ENCODE results near the gene RPL10.
A peak's percentile ranks its signal among the peaks of the same experiment; 100 is the strongest.

The RPL10 gene

GRCh38 chrX:154436983-154437752, 39.0 kb downstream of the RPL10 start, which contains the start of gene GDI1:
Gene GDI1 (plus strand): TSS chrX:154437154. CDS start chrX:154437255, 101 bp downstream.
- H3K36me3 ChIP-seq (ENCODE audit: control insufficient read depth, insufficient read depth, low read length), result peaks cover 6% of the 10 kb centered on the region
- TF ChIP-seq, protein P1, sequence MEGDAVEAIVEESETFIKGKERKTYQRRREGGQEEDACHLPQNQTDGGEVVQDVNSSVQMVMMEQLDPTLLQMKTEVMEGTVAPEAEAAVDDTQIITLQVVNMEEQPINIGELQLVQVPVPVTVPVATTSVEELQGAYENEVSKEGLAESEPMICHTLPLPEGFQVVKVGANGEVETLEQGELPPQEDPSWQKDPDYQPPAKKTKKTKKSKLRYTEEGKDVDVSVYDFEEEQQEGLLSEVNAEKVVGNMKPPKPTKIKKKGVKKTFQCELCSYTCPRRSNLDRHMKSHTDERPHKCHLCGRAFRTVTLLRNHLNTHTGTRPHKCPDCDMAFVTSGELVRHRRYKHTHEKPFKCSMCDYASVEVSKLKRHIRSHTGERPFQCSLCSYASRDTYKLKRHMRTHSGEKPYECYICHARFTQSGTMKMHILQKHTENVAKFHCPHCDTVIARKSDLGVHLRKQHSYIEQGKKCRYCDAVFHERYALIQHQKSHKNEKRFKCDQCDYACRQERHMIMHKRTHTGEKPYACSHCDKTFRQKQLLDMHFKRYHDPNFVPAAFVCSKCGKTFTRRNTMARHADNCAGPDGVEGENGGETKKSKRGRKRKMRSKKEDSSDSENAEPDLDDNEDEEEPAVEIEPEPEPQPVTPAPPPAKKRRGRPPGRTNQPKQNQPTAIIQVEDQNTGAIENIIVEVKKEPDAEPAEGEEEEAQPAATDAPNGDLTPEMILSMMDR (IDR thresholded peaks at IDR 0.05; ENCODE audit: insufficient read depth, low read length, poor library complexity, severe bottlenecking), result no peak
- no peaks in the 10 kb centered on the region for H3K27me3 ChIP-seq (replicated peaks; ENCODE audit: control insufficient read depth, insufficient read depth, low read length)
- H3K4me3 ChIP-seq (replicated peaks; ENCODE audit: low read depth, low read length), result peak within 1 kb of the TSS; percentile 81
- DNase-seq (ENCODE audit: extremely low read depth, insufficient read length), result peak; percentile 75

- Histone ChIP-seq H3K36me3 (ENCODE audit: control insufficient read depth, insufficient read depth, low read length) (peaks cover 1% of the 10 kb centered on the region), H3K4me3 (replicated peaks; ENCODE audit: low read depth, low read length) (peak overlapping the region; percentile 81), H3K27me3 (replicated peaks; ENCODE audit: control insufficient read depth, insufficient read depth, low read length) (no peaks in the 10 kb centered on the region)
- no peak for DNase-seq (ENCODE audit: extremely low read depth, insufficient read length)
- TF ChIP-seq, protein P1 (IDR thresholded peaks at IDR 0.05; ENCODE audit: insufficient read depth, low read length, poor library complexity, severe bottlenecking), result no peak
Observed at GRCh38 chrX:154437971-154438893, 40.1 kb downstream of the RPL10 start.

DNA sequence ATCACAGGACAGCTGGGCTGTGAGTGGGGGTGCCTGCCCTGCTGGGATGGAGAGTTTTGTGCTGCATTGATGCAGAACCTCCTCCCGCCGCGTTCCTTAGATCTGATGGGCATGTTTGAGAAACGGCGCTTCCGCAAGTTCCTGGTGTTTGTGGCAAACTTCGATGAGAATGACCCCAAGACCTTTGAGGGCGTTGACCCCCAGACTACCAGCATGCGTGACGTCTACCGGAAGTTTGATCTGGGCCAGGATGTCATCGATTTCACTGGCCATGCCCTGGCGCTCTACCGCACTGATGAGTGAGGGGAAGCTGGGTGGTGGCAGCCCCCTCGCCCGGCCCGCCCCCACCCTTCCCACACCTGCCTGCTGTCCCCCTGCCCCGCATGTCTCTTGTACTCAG, 41.7 kb downstream of the RPL10 start:
- H3K36me3 ChIP-seq (ENCODE audit: control insufficient read depth, insufficient read depth, low read length), result peaks cover 1% of the 10 kb centered on the region
- H3K27me3 ChIP-seq (replicated peaks; ENCODE audit: control insufficient read depth, insufficient read depth, low read length), result no peaks in the 10 kb centered on the region
- H3K4me3 ChIP-seq (replicated peaks; ENCODE audit: low read depth, low read length), result no peak overlapping the region
- TF ChIP-seq, protein P1 (IDR thresholded peaks at IDR 0.05; ENCODE audit: insufficient read depth, low read length, poor library complexity, severe bottlenecking), result no peak
- DNase-seq (ENCODE audit: extremely low read depth, insufficient read length), result no peak

DNA sequence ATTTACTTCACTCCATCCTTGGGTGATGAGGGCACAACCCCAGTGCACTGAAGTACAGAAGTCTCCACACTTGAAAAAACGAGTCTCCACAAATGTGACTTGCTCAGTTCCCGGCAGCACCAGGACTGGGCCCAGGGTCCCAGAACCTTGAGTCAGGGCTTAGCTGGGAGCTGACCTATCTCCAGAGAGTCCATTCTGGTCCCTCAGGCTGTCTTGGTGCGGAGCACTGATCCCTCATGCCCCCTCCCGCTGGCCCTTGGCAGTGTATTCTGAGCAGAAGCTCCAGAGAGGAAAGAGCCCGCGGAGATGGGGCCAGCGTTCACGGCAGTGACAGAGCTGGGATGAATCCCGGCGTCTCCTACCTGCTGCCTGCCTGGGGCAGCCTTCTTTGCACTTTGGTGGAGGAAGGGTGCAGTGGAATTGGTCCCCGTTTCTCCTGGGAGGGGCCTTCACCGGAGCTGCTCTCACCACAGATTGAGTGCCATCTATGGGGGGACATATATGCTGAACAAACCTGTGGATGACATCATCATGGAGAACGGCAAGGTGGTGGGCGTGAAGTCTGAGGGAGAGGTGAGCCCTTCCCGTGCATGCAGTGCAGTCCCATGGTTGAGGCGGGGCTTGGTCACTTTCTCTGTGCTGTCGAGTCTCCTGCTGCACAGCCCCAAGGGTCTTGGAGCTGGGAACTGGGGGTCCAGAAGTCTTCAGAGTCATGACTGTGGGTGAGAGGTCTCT, 42.6 kb downstream of the RPL10 start:
- H3K36me3 ChIP-seq (ENCODE audit: control insufficient read depth, insufficient read depth, low read length), result no peaks in the 10 kb centered on the region; the same call in none of the 2 replicates
- H3K4me3 ChIP-seq (replicated peaks; ENCODE audit: low read depth, low read length), result no peak overlapping the region
- no peak for DNase-seq (ENCODE audit: extremely low read depth, insufficient read length)
- TF ChIP-seq, protein P1 (IDR thresholded peaks at IDR 0.05; ENCODE audit: insufficient read depth, low read length, poor library complexity, severe bottlenecking), result no peak
- H3K27me3 ChIP-seq (replicated peaks; ENCODE audit: control insufficient read depth, insufficient read depth, low read length), result no peaks in the 10 kb centered on the region

GRCh38 chrX:154441564-154441963, 43.4 kb downstream of the RPL10 start:
- no peak overlapping the region for H3K4me3 ChIP-seq (replicated peaks; ENCODE audit: low read depth, low read length)
- TF ChIP-seq, protein P1 (IDR thresholded peaks at IDR 0.05; ENCODE audit: insufficient read depth, low read length, poor library complexity, severe bottlenecking), result no peak
- H3K27me3 ChIP-seq (replicated peaks; ENCODE audit: control insufficient read depth, insufficient read depth, low read length), result no peaks in the 10 kb centered on the region

More at GRCh38 chrX:154441564-154441963, 43.4 kb downstream of the RPL10 start:
- H3K36me3 ChIP-seq (ENCODE audit: control insufficient read depth, insufficient read depth, low read length), result no peaks in the 10 kb centered on the region; the same call in none of the 2 replicates
- DNase-seq (ENCODE audit: extremely low read depth, insufficient read length), result no peak
